ENCODE results near the gene MAGI1. TPM values are rescaled to one million over a fixed set of nuclear protein-coding genes. Genes with fewer than 3 reads are reported as not detected.
"Not testable (repeated sequence)": the region's sequence is repeated elsewhere in the genome, so short reads cannot be mapped to it uniquely, and the experiment has no call there.

Gene MAGI1
- polyA plus RNA-seq, 3 donors = 28.3 to 29.7 (median 29.3) TPM

GRCh38 chr3:65559643-65560042 is 479.1 kb downstream of the MAGI1 start:
- no peak for DNase-seq (ENCODE audit: low read depth in 3 of 3, low spot score in 2 of 3)

GRCh38 chr3:65558826-65559225 is 479.9 kb downstream of the MAGI1 start:
- DNase-seq (ENCODE audit: low read depth in 3 of 3, low spot score in 2 of 3) = no peak

GRCh38 chr3:65557899-65558564 is 480.7 kb downstream of the MAGI1 start:
- DNase-seq (ENCODE audit: low read depth in 3 of 3, low spot score in 2 of 3) = no peak

- no peak for DNase-seq (ENCODE audit: low read depth in 3 of 3, low spot score in 2 of 3)
These were observed 481.7 kb downstream of the MAGI1 start for GRCh38 chr3:65556934-65557577.

- DNase-seq (ENCODE audit: low read depth in 3 of 3, low spot score in 2 of 3) = no peak
These were observed 486.3 kb downstream of the MAGI1 start for GRCh38 chr3:65552434-65552833.

GRCh38 chr3:65551945-65552344 is 486.8 kb downstream of the MAGI1 start:
- DNase-seq (ENCODE audit: low read depth in 3 of 3, low spot score in 2 of 3) = no peak

- DNase-seq (ENCODE audit: low read depth in 3 of 3, low spot score in 2 of 3) = no peak
These were observed 488.6 kb downstream of the MAGI1 start for GRCh38 chr3:65550137-65550536.

- DNase-seq (ENCODE audit: low read depth in 3 of 3, low spot score in 2 of 3) = no peak
These were observed 489.1 kb downstream of the MAGI1 start for GRCh38 chr3:65549626-65549959.

- DNase-seq (ENCODE audit: low read depth in 3 of 3, low spot score in 2 of 3) = peak in 1 of 3 donors; percentile 10
These were observed 489.7 kb downstream of the MAGI1 start for GRCh38 chr3:65548848-65549625.

- no peak for DNase-seq (ENCODE audit: low read depth in 3 of 3, low spot score in 2 of 3)
These were observed 493.3 kb downstream of the MAGI1 start for GRCh38 chr3:65545429-65545828.

- not testable (repeated sequence) for DNase-seq (ENCODE audit: low read depth in 3 of 3, low spot score in 2 of 3)
These were observed 495.3 kb downstream of the MAGI1 start for GRCh38 chr3:65543391-65543790.

GRCh38 chr3:65540666-65541065 is 498.1 kb downstream of the MAGI1 start:
- no peak for DNase-seq (ENCODE audit: low read depth in 3 of 3, low spot score in 2 of 3)

GRCh38 chr3:65539616-65540015 is 499.1 kb downstream of the MAGI1 start:
- no peak for DNase-seq (ENCODE audit: low read depth in 3 of 3, low spot score in 2 of 3)

- no peak for DNase-seq (ENCODE audit: low read depth in 3 of 3, low spot score in 2 of 3)
These were observed 500.6 kb downstream of the MAGI1 start for GRCh38 chr3:65538101-65538500.

GRCh38 chr3:65537109-65537508 is 501.6 kb downstream of the MAGI1 start:
- no peak for DNase-seq (ENCODE audit: low read depth in 3 of 3, low spot score in 2 of 3)

GRCh38 chr3:65535260-65535659 is 503.5 kb downstream of the MAGI1 start:
- no peak for DNase-seq (ENCODE audit: low read depth in 3 of 3, low spot score in 2 of 3)

- no peak for DNase-seq (ENCODE audit: low read depth in 3 of 3, low spot score in 2 of 3)
These were observed 503.9 kb downstream of the MAGI1 start for GRCh38 chr3:65534805-65535204.

GRCh38 chr3:65532749-65533148 is 506.0 kb downstream of the MAGI1 start:
- DNase-seq (ENCODE audit: low read depth in 3 of 3, low spot score in 2 of 3) = no peak

GRCh38 chr3:65532215-65532614 is 506.5 kb downstream of the MAGI1 start:
- no peak for DNase-seq (ENCODE audit: low read depth in 3 of 3, low spot score in 2 of 3)

GRCh38 chr3:65531499-65531898 is 507.2 kb downstream of the MAGI1 start:
- no peak for DNase-seq (ENCODE audit: low read depth in 3 of 3, low spot score in 2 of 3)

- DNase-seq (ENCODE audit: low read depth in 3 of 3, low spot score in 2 of 3) = no peak
These were observed 512.1 kb downstream of the MAGI1 start for GRCh38 chr3:65526656-65527055.

- DNase-seq (ENCODE audit: low read depth in 3 of 3, low spot score in 2 of 3) = no peak
These were observed 514.1 kb downstream of the MAGI1 start for GRCh38 chr3:65524584-65524983.

Data from right renal cortex interstitium (tissue), 3 donors.